SH-SY5Y (cell line): ENCODE data around the gene FUT8.

Experiments
- GATA2 ChIP-seq: IDR thresholded peaks from 2 replicates; pipeline ENCODE4 v1.6.1; 2011; ENCODE audit warnings: mild to moderate bottlenecking, low read depth, low read length
- GATA3 ChIP-seq: IDR thresholded peaks from 2 replicates; pipeline ENCODE4 v1.6.1; 2011; ENCODE audit warnings: low read depth, mild to moderate bottlenecking, low read length, moderate library complexity

DNA sequence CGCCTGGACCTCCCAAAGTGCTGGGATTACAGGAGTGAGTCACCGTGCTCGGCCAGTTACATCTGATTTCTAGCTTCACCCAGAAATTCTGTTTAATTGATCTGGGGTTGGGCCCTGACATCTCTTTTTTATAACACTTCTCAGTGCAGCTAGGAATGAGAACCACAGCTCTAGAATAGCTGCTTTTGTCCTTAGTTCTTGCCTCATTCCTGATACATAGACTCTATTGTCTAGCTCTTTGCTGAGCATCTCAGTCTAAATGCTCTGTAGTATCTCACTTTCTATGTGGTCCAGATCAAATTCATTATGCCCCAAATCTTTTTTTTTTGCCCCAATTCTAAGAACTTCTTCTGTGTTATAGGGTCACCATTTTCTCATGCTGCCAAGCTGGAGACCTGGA lies 29.9 kb upstream of the FUT8 start:
- no peak for TF ChIP-seq GATA2
- no peak for TF ChIP-seq GATA3
